ENCODE data around the gene NRXN2.

NRXN2 gene

DNA sequence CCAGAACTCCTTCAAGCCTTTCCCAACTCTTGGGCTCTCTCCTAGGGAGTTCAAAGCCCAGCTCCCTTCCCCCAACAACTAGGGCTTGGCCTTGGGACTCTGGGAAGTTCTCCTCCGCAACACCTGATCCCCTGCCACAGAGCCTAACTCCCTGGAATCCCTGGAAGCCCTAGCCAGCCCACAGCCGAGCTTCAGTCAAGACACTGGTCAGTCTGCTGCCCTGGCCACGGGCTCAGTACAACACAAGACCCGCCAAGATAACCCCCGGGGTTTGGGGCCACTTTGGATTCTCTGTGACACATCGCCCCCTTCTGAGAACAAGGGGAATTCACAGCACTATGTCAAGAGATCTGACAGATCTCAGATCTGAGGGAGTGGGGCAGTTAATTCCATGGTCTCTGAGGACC, 73.7 kb downstream of the NRXN2 start:
- no peak for DNase-seq (ENCODE audit: low spot score)

DNA sequence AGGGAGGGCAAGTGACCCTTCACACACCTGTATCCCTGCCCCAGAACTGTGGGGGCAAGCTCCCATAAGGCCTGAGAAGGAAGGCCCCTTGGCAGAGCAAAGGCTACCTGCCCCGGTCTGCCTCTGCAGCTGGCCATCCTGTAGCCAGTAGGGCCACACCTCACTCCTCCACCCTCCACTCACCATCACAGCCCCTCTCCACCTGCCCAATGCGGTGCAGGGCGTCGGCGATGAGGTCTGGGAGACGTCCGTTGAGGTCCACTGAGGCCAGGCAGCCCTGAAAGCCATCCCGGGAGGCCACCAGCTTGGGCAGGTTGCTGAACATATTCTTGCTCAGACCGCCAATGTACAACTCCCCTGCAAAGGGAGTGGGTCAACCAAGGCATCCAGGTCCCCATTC, 74.4 kb downstream of the NRXN2 start:
- DNase-seq (ENCODE audit: low spot score), result no peak

DNA sequence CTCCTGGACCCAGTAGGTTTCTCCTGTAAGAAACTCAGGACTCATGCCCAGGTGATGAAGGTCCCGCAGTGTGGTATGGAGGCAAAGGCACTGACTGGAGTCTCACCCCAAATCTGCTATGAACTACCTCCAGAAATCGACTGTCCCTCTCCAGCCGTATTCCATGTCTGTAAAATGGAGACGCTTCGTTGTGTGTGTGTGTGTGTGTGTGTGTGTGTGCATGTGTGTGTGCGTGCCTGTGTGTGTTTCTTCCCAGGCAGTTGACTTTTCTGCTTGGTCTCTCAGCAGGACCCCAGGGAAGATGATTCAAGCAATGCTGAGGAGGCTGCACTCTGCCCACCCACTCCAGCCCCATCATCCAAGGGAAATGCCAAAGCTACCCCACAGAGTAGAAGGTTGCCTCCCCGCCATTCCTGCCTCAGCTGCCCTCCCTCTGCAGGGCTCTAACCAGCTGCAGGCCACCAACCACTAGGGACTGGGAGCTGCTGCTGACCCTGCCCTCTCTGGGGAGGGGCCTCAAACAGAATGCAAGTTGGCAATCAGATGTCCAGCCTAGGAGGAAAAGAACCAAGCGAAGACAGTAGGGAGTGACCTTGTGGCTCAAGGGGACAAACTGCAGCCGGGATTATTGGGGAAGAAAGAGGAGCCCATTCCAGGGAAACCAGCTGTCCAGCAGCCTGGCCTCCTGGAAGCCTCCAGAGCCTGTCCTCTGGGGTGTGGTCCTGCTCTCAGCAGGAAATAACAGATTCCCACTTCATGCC, 75.8 kb downstream of the NRXN2 start:
- DNase-seq (ENCODE audit: low spot score), result no peak

DNA sequence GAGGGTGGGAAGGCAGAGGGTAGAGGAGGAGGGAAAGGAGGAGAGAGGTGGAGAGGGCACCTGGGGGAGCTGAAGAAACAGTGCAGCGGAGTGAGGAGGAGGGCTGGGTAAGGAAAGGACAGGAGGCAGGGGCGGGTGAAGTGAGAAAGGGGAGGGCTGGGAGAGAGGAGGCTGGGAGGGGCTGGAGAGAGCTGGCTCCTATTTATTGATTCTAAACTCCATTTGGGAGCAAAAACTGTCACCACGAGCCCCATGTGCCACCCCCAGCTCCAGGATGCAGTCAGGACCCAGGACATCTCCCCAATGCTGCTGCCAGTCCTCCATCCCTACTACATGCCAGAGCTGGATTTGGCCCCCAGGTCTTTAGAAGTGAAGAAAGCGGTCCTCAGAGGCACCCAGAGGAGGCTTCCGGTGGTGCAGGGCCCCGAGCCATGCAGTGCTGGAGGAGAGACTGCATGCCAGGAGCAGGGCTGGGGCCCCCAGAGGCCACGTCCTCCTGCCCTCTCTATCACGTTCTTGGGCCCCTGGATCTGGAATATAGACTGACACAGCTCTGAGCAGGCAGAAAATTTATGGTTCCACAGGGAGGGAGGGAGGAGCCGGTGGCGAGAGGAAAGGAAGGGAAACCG, 78.2 kb downstream of the NRXN2 start:
- DNase-seq (ENCODE audit: low spot score), result peak; percentile 33

DNA sequence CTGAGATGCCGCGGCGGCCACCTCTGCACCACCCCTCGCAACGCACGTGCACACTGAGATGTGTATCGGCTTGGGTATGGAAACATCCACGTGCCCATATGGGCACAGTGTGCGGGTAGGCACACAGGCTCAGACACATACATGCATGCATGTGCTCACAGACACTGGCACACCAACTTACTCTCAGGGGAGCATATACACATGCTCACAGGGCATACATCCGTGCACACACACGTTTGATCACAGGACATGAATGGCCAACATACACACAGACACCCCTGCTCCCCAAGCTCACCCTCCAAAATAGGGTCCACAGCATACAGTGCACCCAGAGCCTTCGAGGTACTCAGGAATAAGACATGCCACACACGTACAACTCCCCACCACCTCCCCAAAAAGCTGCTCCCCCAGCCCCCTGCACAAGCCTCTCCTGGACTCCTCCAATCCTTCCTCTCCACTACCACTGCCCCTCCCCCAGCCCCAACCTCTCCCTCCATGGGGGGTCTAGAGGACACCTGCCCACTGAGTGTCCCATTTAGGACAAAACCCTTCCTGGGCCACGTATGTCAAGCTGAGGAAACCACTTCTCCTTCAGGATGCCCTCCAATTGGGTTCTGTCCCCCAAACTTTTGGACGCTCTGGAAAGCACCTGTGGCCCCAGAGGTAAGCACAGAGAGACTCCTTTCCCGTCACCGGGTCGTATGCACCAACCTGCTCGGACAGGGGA, 78.9 kb downstream of the NRXN2 start:
- no peak for DNase-seq (ENCODE audit: low spot score)

DNA sequence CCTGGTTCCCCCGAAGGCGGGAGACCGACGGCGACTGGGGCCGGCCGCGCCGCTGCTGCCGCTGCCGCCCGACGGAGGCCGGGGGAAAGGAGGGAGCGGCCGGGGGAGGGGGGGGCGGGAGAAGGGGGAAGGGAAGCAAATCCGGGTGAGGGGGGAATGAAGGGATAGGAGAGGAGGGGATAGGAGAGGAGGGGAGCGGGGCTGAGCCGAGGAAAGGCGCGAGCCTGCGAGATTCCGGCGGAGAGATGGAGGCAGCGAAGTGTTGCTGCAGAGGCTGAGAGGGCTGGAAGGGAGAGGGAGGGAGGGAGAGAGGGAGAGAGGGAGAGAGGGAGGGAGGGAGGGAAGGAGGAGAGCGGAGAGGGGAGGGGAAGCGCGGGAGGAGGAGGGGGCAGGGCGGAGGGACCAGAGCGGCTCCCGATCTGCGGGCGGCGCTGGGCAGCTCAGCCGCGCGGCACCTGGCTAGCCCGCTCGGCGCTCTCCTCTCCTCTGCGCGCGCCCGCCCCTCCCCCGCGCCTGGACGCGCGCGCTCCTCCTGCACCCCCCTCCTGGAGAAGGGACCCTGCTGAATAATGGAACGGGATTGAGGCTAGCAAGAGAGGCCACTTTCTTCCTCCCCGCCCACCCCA, 79.6 kb downstream of the NRXN2 start:
- peak; percentile 35 for DNase-seq (ENCODE audit: low spot score)

DNA sequence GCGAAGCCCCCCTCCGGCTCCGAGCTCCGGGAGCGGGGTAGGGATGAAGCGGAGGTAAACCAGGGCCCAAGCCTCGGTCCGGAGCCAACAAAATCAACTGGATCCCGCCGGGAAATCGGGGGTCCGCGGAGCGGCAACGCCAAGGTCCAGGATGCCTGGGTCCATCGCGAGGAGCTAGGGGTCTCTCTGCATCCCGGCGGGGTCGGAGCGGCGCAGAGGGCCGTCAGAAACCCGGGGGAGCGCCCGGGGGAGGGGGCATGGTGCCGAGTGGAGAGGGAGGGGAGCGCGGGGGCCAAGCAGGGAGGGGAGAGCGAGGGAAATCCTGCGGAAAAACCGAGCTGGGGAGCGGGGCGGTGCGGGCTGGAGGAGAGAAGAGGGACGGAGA, 80.1 kb downstream of the NRXN2 start:
- DNase-seq (ENCODE audit: low spot score), result no peak

DNA sequence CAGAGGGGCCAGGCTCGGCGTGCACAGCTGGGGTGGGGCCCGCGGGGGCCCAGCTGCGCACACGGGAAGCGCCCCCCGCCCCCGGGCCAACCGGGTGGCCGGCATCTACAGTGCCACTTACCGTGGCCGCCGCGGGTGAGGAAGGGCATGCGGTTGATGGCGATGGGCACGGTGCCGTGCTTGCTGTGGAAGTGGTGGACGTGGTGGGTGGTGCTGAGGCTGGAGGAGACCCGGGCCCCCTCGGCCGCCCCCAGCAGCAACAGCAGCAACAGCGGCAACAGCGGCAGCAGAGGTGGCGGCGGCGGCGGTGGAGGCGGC, 80.6 kb downstream of the NRXN2 start:
- DNase-seq (ENCODE audit: low spot score), result no peak

DNA sequence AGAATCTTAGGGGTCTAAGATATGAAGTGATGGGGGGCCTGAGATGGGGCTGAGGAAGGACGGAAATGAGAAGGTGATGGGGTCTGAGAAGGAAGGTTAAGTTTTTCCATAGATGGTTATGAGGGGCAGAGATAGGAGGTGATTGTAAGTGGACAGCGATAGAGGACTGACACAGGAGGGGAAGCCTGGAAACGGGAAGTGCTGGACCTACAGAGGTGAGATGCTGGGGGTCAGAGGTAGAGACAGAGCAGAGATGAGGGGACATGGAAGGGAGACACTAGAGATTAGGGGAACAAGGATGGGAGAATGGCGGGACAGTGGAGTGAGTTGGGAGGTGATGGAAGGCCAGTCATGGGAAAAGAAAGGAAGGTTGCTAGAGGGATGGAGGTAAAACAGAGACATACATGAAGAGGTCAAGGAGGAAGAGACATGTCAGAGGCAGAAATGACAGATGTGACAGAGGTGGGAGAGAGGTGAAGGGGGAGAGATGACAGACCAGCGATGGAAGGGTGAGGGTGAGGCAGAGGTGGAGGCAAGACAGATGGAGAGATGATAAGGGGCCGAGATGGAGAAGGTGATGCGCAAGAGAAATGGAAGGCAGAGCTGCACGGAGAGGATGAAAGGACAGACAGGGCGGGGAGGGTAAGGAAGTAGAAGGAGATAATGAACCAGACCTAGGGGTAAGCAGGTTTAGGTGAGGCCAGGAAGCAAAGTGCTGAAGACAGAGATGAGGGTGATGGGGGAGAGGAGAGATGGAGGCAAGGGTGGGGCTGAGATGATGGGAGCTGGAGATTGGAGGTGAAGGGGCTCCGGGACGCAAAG, 81.2 kb downstream of the NRXN2 start:
- DNase-seq (ENCODE audit: low spot score), result no peak

DNA sequence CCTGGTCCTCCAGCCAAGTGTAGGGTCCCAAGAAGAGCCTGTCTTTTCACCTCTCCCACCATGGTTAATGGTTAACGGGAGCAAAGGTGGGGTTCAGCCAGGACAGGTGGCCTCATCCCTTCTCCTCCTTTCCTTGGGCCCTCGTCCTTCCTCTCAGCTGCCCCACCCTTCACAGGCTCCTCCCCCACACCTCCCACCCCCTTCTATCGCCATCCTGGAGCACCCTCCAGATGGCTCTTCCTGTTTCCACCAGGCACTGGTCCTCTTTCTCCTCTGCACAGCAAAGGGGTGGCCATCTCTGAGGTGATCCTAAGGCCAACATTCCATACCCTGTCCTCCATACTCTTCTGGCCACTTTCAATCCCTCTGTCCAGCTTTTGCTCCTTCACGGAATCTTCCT, 83.1 kb downstream of the NRXN2 start:
- no peak for DNase-seq (ENCODE audit: low spot score)

DNA sequence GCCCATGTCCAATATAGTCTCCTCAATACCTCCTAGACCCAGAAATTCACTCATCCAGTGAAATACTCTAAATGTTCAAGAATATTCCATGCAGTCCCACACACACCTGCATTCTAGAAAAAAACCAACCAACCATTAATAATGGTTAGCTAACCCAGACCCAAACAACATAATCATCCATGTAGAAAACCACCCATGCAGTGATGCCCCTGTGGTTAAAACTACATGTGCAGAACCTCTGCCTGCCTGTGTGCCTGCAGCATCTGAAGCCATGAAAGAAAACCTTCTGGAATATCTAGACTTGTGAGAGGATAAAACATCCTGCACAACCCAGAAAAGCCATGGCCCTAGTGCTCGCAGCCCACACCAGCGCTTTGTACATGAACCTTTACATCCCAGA, 84.2 kb downstream of the NRXN2 start:
- DNase-seq (ENCODE audit: low spot score), result no peak

DNA sequence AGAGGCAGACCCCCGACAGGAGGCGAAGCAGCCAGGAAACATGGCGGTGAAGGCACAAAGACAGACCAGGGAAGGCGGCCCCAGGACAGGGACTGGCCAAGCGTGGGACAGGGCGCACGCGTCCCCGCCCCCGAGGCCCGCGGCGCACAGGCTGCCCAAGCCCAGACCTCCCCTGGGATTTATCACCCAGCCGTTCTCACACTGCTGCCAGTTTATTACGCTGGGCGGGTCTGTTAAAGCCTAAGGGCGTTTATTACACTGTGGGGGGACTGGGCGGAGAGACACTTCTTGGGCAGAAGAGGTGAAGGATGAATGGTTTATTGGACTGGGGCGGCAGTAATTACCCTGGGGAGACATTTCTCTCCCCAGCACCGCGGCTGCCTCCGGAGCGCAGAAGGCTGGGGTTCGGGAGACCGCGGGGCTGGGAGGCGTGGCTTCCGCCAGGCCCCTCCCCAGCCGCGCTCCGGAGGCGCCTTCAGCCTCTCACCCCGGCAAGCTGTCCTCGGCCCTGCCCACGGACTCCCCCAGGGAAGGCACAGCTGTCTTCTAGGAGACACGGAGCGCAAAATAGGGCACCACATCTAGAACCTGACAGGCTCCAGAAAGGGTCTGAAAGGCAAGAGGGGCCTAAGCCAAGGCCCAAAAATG, 84.9 kb downstream of the NRXN2 start:
- no peak for DNase-seq (ENCODE audit: low spot score)

DNA sequence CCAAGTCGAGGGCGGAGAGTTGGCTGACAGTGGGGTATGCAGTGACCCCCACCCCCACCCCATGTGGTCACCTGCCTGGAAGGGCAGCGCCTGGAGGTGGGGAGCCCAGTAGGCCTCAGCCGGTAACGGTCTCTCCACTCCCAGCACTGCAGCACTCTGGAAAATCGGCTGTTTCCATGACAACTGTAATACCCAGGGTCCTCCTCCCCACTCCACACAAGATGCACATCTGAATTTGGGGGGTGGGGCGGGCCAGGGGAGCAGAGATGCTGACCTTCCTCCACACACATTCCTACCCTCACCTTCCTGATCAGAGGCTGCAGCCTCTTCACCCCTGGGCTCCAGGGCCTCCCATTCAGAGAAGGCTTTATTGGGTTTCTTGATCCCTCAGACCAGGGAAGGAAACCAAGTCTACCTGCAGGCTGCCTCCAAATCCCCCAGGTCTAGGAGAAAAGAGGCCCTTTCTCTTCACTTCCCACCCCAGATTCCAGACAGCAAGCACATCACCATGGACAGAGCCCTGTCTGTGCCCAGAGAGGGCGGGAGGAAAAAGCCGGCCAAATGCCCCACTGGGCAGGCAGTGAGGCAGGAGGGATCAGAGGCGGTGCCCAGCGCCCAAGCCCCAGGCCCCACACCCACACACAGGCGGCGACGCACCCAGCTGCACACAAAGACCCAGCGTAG, 85.5 kb downstream of the NRXN2 start:
- no peak for DNase-seq (ENCODE audit: low spot score)

DNA sequence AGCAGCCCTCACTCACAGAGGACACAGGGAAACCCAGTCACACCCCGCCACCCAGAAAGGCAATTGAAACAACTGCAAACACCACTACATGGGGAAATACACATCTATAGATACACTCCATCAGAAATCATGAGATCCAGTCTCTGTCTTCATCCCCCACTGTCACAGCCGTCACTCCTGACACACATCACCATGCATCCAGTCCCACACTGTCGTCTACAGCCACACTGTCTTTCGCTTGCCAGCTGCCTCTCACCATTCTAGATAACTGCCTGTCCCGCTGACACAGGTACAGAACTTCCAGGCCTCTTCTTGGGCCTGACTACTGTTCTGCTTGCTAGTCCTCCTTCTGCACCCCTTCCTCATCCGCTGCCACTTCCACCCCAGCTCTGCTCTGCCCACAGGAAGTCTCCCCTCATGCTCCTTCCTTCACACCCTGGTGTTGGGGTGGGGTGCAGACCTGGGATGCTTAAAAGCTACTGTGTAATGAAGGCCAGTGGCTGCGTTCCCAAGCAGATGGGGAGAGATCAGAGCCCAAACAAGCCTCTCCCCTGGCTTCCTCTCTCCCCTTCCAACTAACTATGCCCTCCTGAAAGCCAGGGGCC, 89.3 kb downstream of the NRXN2 start:
- DNase-seq (ENCODE audit: low spot score), result no peak

DNA sequence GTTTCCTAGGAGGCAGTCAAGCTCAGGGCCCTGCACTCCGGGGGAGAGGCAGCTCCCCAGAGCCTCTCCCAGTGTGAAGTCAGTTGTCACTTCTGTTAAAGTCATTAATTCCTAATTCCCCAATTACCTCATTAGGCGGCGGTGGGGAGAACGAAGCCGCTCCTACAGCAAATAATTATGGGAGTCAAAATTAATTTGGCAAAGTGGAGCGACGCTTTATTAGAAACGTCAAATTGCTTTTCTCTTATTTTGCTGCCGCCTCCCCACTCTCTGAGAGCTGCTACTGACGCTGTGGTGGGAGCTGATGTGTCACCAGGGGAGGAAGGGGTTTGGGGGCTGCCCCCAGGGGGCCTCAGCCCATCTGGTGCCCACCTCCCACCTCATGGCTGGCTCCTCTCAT, 90.3 kb downstream of the NRXN2 start:
- DNase-seq (ENCODE audit: low spot score), result no peak

DNA sequence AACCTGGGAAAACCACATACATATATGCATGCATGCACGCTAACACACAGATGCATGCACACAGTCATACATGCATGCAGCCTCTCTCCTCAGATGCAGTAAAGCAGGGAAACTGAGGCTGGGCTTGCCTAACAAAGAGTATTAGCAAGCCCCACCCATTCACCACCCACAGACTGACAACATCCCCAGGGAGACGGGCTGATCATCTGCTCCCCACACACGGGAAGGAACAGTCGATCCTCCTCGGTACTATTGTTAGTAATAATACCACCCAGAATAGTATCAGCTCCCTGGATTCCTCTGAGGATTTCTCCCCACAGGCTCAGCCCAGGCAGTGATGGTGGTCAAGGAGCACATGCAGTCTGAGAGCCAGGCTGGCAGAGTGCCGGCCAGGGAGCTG, 90.8 kb downstream of the NRXN2 start:
- DNase-seq (ENCODE audit: low spot score), result no peak

DNA sequence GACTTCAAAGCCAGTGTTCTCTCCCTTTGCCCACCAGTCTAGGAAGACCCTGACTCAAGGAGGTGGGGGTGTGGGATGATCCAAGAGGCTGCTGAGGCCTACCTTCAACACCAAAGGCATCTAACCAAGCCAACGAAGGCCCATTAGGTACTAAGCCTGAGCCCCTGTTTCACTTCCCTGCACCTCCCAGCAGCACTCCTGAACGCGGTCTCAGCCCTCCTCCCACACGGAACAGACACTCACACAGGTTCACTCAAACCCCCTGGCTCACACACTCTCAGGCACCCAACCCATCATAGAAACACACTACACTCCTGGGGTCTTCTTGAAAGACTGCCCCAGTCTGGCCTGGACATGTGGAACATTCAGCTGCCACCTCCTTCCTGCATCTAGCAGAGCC, 91.3 kb downstream of the NRXN2 start:
- DNase-seq (ENCODE audit: low spot score), result no peak

DNA sequence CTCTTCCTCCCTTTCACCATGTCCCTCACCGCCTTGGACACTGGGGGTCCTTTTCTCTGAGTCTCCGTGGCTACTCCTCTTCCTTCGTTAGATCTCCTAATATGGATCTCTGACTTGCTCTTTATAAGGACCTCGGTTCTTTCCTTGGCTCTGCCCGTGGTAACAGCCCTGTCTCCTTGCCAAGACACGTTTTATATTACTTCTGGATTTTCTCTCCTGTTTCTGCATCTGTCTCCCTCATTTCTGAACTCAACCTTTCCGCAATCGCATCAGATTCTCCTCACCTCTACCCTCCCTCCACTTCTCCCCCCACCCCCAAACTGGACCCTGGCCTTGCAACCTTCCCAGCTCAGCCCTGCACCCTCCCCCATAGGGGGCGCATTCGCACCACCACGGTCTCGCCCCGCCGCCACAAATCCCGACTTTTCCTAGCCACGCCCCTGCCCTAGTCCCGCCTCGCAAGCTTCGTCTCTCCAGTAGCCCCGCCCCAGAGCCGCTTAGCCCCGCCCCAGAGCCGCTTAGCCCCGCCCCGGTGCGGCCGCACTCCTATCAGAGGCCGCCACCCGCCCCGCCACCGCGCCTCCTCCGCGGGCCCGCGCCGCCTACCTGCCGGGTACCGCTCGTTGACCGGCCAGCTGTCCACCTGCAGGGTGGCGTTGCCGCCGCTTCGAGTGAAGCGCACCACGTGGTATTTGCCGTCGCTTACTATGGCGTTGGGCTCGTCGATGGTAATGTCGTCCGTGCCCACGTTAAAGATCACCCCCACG, 93.0 kb downstream of the NRXN2 start:
- DNase-seq (ENCODE audit: low spot score), result no peak

DNA sequence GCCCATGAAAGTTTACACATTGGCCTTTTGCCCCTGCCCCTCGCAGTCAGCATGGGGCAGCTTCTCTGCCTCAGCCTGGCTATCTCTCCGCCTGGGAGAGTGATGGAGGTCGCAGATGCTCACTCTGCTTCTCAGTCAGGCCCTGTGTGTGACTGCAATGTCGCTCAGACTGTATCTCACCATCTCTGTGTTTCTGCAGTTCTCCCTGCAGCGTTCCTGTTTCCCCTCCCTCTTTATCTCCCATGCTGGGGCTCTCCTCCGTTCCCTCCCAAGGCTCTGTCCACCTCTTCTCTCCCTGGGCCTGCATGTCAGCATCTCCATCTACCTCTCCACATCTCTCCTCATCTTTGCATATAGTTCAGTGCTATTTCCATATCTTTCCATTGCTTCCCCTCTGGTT, 93.9 kb downstream of the NRXN2 start:
- DNase-seq (ENCODE audit: low spot score), result no peak

DNA sequence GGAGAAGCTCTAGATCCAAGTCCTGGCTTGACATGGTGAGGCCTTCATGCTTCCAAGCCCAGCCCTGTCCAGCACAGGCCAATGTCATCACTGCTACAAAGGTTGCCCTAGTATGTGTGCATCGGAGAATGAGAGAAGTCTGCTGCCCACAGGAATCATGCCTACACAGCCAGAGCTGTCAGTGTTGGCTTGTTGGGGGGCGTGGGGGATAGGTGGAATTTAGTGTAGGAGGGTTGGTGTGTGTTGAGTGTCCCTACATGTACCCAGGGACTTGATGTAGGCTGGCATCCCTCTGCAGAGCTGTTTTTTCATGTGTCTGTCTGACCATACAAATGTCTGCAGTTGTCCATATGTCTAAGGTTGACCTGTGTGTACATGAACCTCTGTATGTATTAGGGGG, 94.4 kb downstream of the NRXN2 start:
- no peak for DNase-seq (ENCODE audit: low spot score)

Data from AG20443 (cell line).